H1 (cell line): ENCODE measurements around the gene CAPN2. TPM values are rescaled to one million over a fixed set of nuclear protein-coding genes. Genes with fewer than 3 reads are reported as not detected.

Source experiments
- CTCF ChIA-PET: fragments of 300-600 bp; sonication (Branson Sonifier 250); formaldehyde crosslinking; loops from one replicate; lab custom pipeline; 2021; ENCODE audit not compliant: partially characterized antibody; lab: Charles Lee
- POLR2A ChIA-PET: fragments of 300-600 bp; sonication (Branson Sonifier 250); formaldehyde crosslinking; loops from one replicate; lab custom pipeline; 2021; ENCODE audit warnings: inconsistent platforms; ENCODE audit not compliant: partially characterized antibody; lab: Charles Lee
- DNase-seq, 2 experiments: peaks; one replicate each; pipeline versions ENCODE4 v3.0.0 to v3.0.0-alpha.2; 2010 to 2022; ENCODE audit warnings: low spot score in 2 of 2, low read depth in 1 of 2, mixed read lengths in 1 of 2
- FAIRE-seq: peaks from 2 replicates; lab custom pipeline; 2011; peaks lifted over from hg19 to GRCh38; lab: Jason Lieb, UNC
- H2AFZ ChIP-seq: 2 replicates; pipeline ENCODE4 v1.8.1; 2012; ENCODE audit warnings: low read length, inconsistent platforms
- H2AK5ac ChIP-seq: 2 replicates; pipeline ENCODE4 v1.6.1; 2013; ENCODE audit warnings: low read depth, low read length
- H2BK120ac ChIP-seq: replicated peaks from 2 replicates; pipeline ENCODE3; 2013; ENCODE audit warnings: low read depth, low read length, inconsistent platforms
- H2BK12ac ChIP-seq: 2 replicates; pipeline ENCODE4 v1.6.1; 2013; ENCODE audit warnings: low read depth, low read length
- H2BK15ac ChIP-seq: 2 replicates; pipeline ENCODE4 v1.6.1; 2013; ENCODE audit warnings: low read length
- H2BK20ac ChIP-seq: 2 replicates; pipeline ENCODE4 v1.6.1; 2013; ENCODE audit warnings: low read length
- H2BK5ac ChIP-seq: 2 replicates; pipeline ENCODE4 v1.6.1; 2013; ENCODE audit warnings: low read depth, low read length
- H3K14ac ChIP-seq: 2 replicates; pipeline ENCODE4 v1.6.1; 2013; ENCODE audit warnings: inconsistent platforms; ENCODE audit not compliant: insufficient read length
- H3K18ac ChIP-seq: 2 replicates; pipeline ENCODE4 v1.6.1; 2013; ENCODE audit warnings: low read length; ENCODE audit errors: extremely low read depth
- H3K23ac ChIP-seq: 2 replicates; pipeline ENCODE4 v1.6.1; 2013; ENCODE audit warnings: inconsistent platforms; ENCODE audit not compliant: insufficient read length
- H3K23me2 ChIP-seq: 2 replicates; pipeline ENCODE4 v1.6.1; 2013; ENCODE audit warnings: low read depth, low read length
- H3K27ac ChIP-seq: 2 replicates; pipeline ENCODE4 v1.6.1; 2011; ENCODE audit warnings: low read depth, low read length, inconsistent platforms
- H3K27me3 ChIP-seq, 4 experiments: replicated peaks in 1 of 4; 1 replicate in 1 of 4; 2 replicates in 3 of 4; pipeline versions ENCODE4 v1.6.1 to v1.8.1; 2011 to 2013; ENCODE audit warnings: low read length in 3 of 4, mild to moderate bottlenecking in 3 of 4, inconsistent platforms in 2 of 4, mixed read lengths in 2 of 4, moderate library complexity in 1 of 4; ENCODE audit not compliant: control insufficient read depth in 3 of 4, insufficient read depth in 3 of 4; ENCODE audit errors: extremely low read depth in 1 of 4
- H3K36me3 ChIP-seq, 4 experiments: 2 replicates each; pipeline versions ENCODE4 v1.6.1 to v1.8.1; 2011 to 2013; ENCODE audit warnings: mild to moderate bottlenecking in 4 of 4, low read length in 3 of 4, moderate library complexity in 2 of 4, control low read depth in 1 of 4, inconsistent platforms in 1 of 4; ENCODE audit not compliant: insufficient read depth in 4 of 4, control insufficient read depth in 2 of 4
- H3K4ac ChIP-seq: replicated peaks from 2 replicates; pipeline ENCODE3; 2013; ENCODE audit warnings: low read length, low read depth, mixed read lengths, inconsistent platforms; ENCODE audit not compliant: insufficient read length
- H3K4me1 ChIP-seq, 4 experiments: replicated peaks in 1 of 4; 1 replicate in 1 of 4; 2 replicates in 3 of 4; pipeline versions ENCODE4 v1.6.1 to v1.8.1; 2011 to 2013; ENCODE audit warnings: low read length in 3 of 4, inconsistent platforms in 2 of 4, mixed read lengths in 1 of 4; ENCODE audit not compliant: insufficient read depth in 4 of 4, control insufficient read depth in 3 of 4
- H3K4me2 ChIP-seq, 2 experiments: 2 replicates each; pipeline versions ENCODE4 v1.6.1 to v1.8.1; 2011 to 2013; ENCODE audit warnings: low read depth in 2 of 2, low read length in 2 of 2, control low read depth in 1 of 2, inconsistent platforms in 1 of 2, mild to moderate bottlenecking in 1 of 2; ENCODE audit not compliant: insufficient read depth in 1 of 2
- H3K4me3 ChIP-seq, 4 experiments: fragments of 200-600, 300-600 bp in 1 of 4; sonication (generic), shearing (Covaris generic), sonication (Bioruptor Twin) in 1 of 4; 2 replicates each; pipeline versions ENCODE4 v1.5.1 to v1.8.1; 2011 to 2016; ENCODE audit warnings: low read length in 4 of 4, low read depth in 3 of 4, control low read depth in 2 of 4, inconsistent platforms in 2 of 4, mild to moderate bottlenecking in 2 of 4, mixed read lengths in 1 of 4, moderate library complexity in 1 of 4; ENCODE audit not compliant: insufficient read depth in 2 of 4; ENCODE audit errors: extremely low read depth in 1 of 4
- H3K56ac ChIP-seq: replicated peaks from 2 replicates; pipeline ENCODE3; 2013; ENCODE audit warnings: low read depth, mild to moderate bottlenecking, mixed read lengths, low read length, inconsistent platforms; ENCODE audit not compliant: insufficient read length
- H3K79me1 ChIP-seq: 2 replicates; pipeline ENCODE4 v1.6.1; 2013; ENCODE audit warnings: low read depth, low read length, control low read depth
- H3K79me2 ChIP-seq, 2 experiments: 2 replicates each; pipeline versions ENCODE4 v1.6.1 to v1.8.1; 2012 to 2013; ENCODE audit warnings: low read length in 2 of 2, mild to moderate bottlenecking in 2 of 2, inconsistent platforms in 1 of 2; ENCODE audit not compliant: insufficient read depth in 2 of 2, control insufficient read depth in 1 of 2
- H3K9ac ChIP-seq, 4 experiments: replicated peaks in 1 of 4; 1 replicate in 1 of 4; 2 replicates in 3 of 4; pipeline versions ENCODE4 v1.6.1 to v1.8.1; 2011 to 2013; ENCODE audit warnings: low read depth in 3 of 4, low read length in 3 of 4, control low read depth in 2 of 4, mild to moderate bottlenecking in 2 of 4, moderate library complexity in 2 of 4, inconsistent platforms in 1 of 4; ENCODE audit errors: extremely low read depth in 1 of 4
- H3K9me3 ChIP-seq, 2 experiments: 2 replicates each; pipeline versions ENCODE4 v1.6.1 to v1.8.1; 2012 to 2013; ENCODE audit warnings: mild to moderate bottlenecking in 2 of 2, moderate library complexity in 2 of 2, control low read depth in 1 of 2, inconsistent platforms in 1 of 2, low read depth in 1 of 2, low read length in 1 of 2, mixed read lengths in 1 of 2; ENCODE audit not compliant: insufficient read depth in 2 of 2
- H4K20me1 ChIP-seq, 2 experiments: replicated peaks in 1 of 2; 2 replicates each; pipeline versions ENCODE3 to v1.8.1; 2011 to 2013; ENCODE audit warnings: inconsistent platforms in 2 of 2, low read length in 2 of 2, mild to moderate bottlenecking in 1 of 2; ENCODE audit not compliant: insufficient read depth in 2 of 2, control insufficient read depth in 1 of 2
- H4K5ac ChIP-seq: 2 replicates; pipeline ENCODE4 v1.6.1; 2013; ENCODE audit warnings: low read length, low read depth, mixed read lengths, inconsistent platforms; ENCODE audit not compliant: insufficient read length
- H4K8ac ChIP-seq: 2 replicates; pipeline ENCODE4 v1.8.0; 2013; ENCODE audit warnings: mild to moderate bottlenecking, moderate library complexity, low read length, inconsistent platforms; ENCODE audit not compliant: insufficient read depth; ENCODE audit errors: extremely low read depth
- H4K91ac ChIP-seq: replicated peaks from 2 replicates; pipeline ENCODE3; 2013; ENCODE audit warnings: low read length, mixed read lengths, inconsistent platforms; ENCODE audit not compliant: insufficient read length
- BCL11A ChIP-seq, 2 experiments: IDR thresholded peaks; one replicate each; pipeline ENCODE4 v1.6.1; 2011; ENCODE audit warnings: low read depth in 2 of 2, low read length in 2 of 2, mild to moderate bottlenecking in 2 of 2
- HDAC2 ChIP-seq, 2 experiments: fragments of 300-600 bp in 1 of 2; sonication (generic) in 1 of 2; IDR thresholded peaks; 2 replicates each; pipeline ENCODE4 v1.6.1; 2011 to 2012; ENCODE audit warnings: low read depth in 2 of 2, low read length in 2 of 2, mild to moderate bottlenecking in 2 of 2, moderate library complexity in 2 of 2, borderline replicate concordance in 1 of 2, inconsistent platforms in 1 of 2
- JUN ChIP-seq: IDR thresholded peaks from 2 replicates; pipeline ENCODE4 v1.6.1; 2011; ENCODE audit warnings: low read depth, mild to moderate bottlenecking, improper control_type of control experiment, low read length
- KDM4A ChIP-seq: IDR thresholded peaks from one replicate; pipeline ENCODE4 v1.7.1; 2012; ENCODE audit warnings: low read depth, mild to moderate bottlenecking, moderate library complexity, low read length, inconsistent platforms; ENCODE audit not compliant: severe bottlenecking
- PHF8 ChIP-seq: fragments of 200-600 bp; sonication (generic); conservative IDR thresholded peaks from 2 replicates; pipeline ENCODE4 v1.7.1; 2012; ENCODE audit warnings: low read depth, mild to moderate bottlenecking, inconsistent platforms, low read length, moderate library complexity
- RBBP5 ChIP-seq: IDR thresholded peaks from 2 replicates; pipeline ENCODE4 v1.7.1; 2012; ENCODE audit warnings: low read depth, mild to moderate bottlenecking, inconsistent platforms, low read length, moderate library complexity, borderline replicate concordance
- SP2 ChIP-seq: IDR thresholded peaks from 2 replicates; pipeline ENCODE4 v1.6.1; 2012; ENCODE audit warnings: mild to moderate bottlenecking, low read length, inconsistent platforms
- SUZ12 ChIP-seq: fragments of 200-600 bp; sonication (generic); IDR thresholded peaks from 2 replicates; pipeline ENCODE4 v1.6.1; 2012; ENCODE audit warnings: mild to moderate bottlenecking, inconsistent platforms, low read length, moderate library complexity, mixed read lengths
- TCF12 ChIP-seq: IDR thresholded peaks from 2 replicates; pipeline ENCODE4 v1.6.1; 2011; ENCODE audit warnings: low read depth, mild to moderate bottlenecking, low read length
- WGBS, 2 experiments: shearing (Covaris generic) in 1 of 2; methylation state at CpG; one replicate each; pipeline versions ENCODE4 v1.1.6 to v1.1.7; 2013 to 2015; ENCODE audit warnings: low lambda C conversion rate in 2 of 2, mixed read lengths in 2 of 2, inconsistent platforms in 1 of 2, low coverage in 1 of 2, missing lambda C conversion rate in 1 of 2; ENCODE audit not compliant: insufficient replicate concordance in 2 of 2, insufficient coverage in 1 of 2, insufficient read length in 1 of 2; ENCODE audit errors: extremely low coverage in 1 of 2, missing lambda C conversion rate in 1 of 2; 5-methylcytosine and 5-hydroxymethylcytosine counted together
- polyA plus RNA-seq, 7 experiments: library from polyadenylated mRNA; depleted of rRNA in 3 of 7; stranded (reverse) in 5 of 7; unstranded in 2 of 7; fragments of >200 nt in 5 of 7; fragments of 200-250 nt in 2 of 7; gene quantifications; 1 replicate in 5 of 7; 2 replicates in 1 of 7; 4 replicates in 1 of 7; pipeline versions ENCODE4 v1.2.1 to v1.2.3, GENCODE V29; 2011 to 2013; ENCODE audit warnings: missing spikeins in 2 of 7, mixed read lengths in 2 of 7
- total RNA-seq: library from RNA; stranded (reverse); fragmentation: NEBNext Ultra II Directional; extraction: Animal tissue kit (Norgen Biotek cat#: 25700); gene quantifications from 2 replicates; pipeline ENCODE4 v1.2.1, GENCODE V29; 2021

Gene CAPN2
- total and polyA plus RNA-seq, 2 of the 8 experiments (the other 6 are each of a cell fraction or from before 2014, with no cell fraction given), result 9.2 to 10.3 TPM

DNA sequence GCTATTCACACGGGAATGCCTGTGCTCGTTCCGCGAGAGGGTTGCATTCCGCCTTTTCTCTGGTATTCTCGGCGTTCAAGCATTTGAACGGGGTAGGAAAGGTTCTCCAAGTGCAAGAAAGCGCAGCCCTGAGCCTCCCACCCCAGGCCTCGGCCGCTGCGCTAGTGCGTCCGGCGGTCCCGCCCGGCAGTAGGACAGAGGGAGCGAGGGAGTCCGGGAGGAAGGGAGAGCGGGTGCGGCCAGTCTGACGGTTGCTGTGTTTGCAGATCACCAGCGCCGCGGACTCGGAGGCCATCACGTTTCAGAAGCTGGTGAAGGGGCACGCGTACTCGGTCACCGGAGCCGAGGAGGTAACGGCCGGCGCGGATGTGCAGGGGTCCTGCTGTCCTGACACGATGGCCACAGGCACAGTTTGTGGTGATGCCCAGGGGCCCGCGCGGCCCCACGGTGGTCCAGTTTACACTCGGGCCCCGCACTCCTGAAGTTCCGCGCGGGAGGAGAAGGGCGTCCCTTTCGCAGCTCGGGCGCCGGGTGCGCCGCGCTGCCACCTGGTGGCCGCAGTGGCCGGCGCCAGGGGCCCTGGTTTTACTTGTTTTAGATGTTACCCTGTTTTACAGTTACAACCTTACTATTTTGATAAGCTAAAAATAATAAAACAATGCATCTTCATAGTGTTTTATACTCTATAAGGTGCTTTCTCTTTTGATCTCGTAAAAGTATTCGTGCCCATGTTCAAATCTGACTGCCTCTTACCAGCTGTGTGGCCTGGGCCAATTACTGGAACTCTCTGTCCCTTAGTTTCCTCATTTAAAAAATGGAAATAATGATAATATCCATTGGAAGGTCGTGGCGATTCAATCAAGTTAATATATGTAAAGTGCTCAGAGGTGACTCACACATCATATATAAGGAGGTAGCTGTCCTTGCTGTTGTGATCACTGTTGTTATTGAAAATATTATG, 36.7 kb downstream of the CAPN2 start:
- Histone ChIP-seq H4K5ac (peak overlapping the region; percentile 18), H4K91ac (peak overlapping the region; percentile 94), H2BK12ac (peak overlapping the region; percentile 94; the same call in 1 of the 2 replicates), H3K79me1 (no peaks in the 10 kb centered on the region), H3K27ac (no peak overlapping the region), H4K8ac (peak overlapping the region; percentile 92), H2AFZ (peak overlapping the region; percentile 76; the same call in 1 of the 2 replicates), H3K4me2 (peak overlapping the region; percentile 83 to 94), H3K27me3 (peaks cover 3 to 21% (median 17%) of the 10 kb centered on the region in 4 experiments), H3K56ac (peak overlapping the region; percentile 7), H4K20me1 (no peaks in the 10 kb centered on the region), H3K9me3 (no peaks in the 10 kb centered on the region), H3K4ac (peak overlapping the region; percentile 96), H3K23ac (no peak overlapping the region), H3K9ac (peak overlapping the region; percentile 51 to 65 (median 57)), H2AK5ac (no peak overlapping the region), H2BK120ac (no peak overlapping the region), H3K4me1 (peaks cover 0 to 16% (median 9%) of the 10 kb centered on the region in 4 experiments; a peak in 6 of 7 replicates), H3K79me2 (no peaks in the 10 kb centered on the region), H2BK5ac (peak overlapping the region; percentile 71; the same call in 1 of the 2 replicates), H2BK20ac (peak overlapping the region; percentile 48; the same call in 1 of the 2 replicates), H2BK15ac (no peak overlapping the region; the same call in 1 of the 2 replicates), H3K36me3 (no peaks in the 10 kb centered on the region; a peak in 1 of 8 replicates), H3K14ac (no peak overlapping the region), H3K4me3 (peak overlapping the region; percentile 43 to 77 (median 70)), H3K23me2 (peaks cover 6% of the 10 kb centered on the region; the same call in 1 of the 2 replicates), H3K18ac (peak overlapping the region; percentile 95)
- CTCF ChIA-PET, result interaction anchor here (0.6 to 8.3 kb wide), 22 partner anchors 9 to 690 kb away, joined by 3 to 74 read pairs (median 12); partner anchors contain the start of gene CAPN2
- POLR2A ChIA-PET, result interaction anchor here (0.7 to 2.2 kb wide), 5 partner anchors 10 to 48 kb away, joined by 3 to 10 read pairs (median 5); partner anchors contain the start of gene CAPN2
- DNase-seq (peak in 1 of 2 experiments; percentile 76), FAIRE-seq (no peak)
- 3% methylated on average over 59 of the region's 61 CpGs; no CpG with 5 or more reads in 1 of the 2 experiments for WGBS, 2 experiments
- TF ChIP-seq JUN (no peak), TCF12 (no peak), PHF8 (0 out of 2 replicates have a peak, but pooled peaks have one; percentile 17), SUZ12 (peak; percentile 60; the same call in 1 of the 2 replicates), SP2 (no peak), RBBP5 (0 out of 2 replicates have a peak, but pooled peaks have one; percentile 58), HDAC2 (IDR thresholded peaks at IDR 0.05; ENCODE audit: borderline replicate concordance in 1 of 2, low read depth in 2 of 2, low read length in 2 of 2) (0 out of 4 replicates have a peak, but pooled peaks of 1 of the 2 experiments have one; percentile 47), KDM4A (peak; percentile 96), BCL11A (IDR thresholded peaks at IDR 0.05; ENCODE audit: low read depth in 2 of 2, low read length in 2 of 2) (no peak)
